MV-4-11 (cell line): ENCODE data around the gene GNB3.
"Not testable (repeated sequence)": the region's sequence is repeated elsewhere in the genome, so short reads cannot be mapped to it uniquely, and the experiment has no call there.

Experiments
- DNase-seq: peaks from one replicate; lab custom pipeline; 2025; lab: John Stamatoyannopoulos, UW

The GNB3 gene

DNA sequence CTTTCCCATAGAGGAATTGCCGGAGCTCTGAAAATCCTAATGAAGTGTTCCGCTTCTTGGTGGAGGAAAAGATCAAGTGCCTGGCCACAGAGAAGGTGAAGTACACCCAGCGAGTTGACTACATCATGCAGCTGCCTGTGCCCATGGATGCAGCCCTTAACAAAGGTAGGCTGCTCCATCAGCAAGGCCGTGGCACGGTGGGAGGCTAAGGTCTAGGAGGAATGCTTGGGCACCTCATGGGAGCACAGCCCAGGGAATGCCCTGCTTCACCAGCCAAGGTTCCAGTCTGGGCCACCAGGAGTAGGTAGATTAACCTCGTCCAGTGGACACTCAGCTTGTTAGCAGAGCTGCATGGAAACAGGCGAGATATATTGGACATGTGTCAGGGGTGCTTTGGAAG lies 20.2 kb downstream of the GNB3 start:
- no peak for DNase-seq

DNA sequence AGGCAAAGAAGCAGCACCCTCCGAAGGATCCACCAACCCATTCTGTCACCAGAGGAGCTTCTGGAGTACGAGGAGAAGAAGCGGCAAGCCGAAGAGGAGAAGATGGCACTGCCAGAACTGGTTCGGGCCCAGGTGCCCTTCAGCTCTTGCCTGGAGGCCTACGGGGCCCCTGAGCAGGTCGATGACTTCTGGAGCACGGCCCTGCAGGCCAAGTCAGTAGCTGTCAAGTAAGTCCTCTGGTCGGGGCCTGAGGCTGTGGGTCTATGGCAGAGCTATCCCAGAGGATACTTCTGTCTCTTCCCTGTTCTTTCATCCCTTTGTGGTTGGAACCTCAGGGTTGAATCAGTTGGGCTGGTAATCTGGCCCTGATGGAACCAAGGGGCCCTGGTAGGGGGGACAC lies 20.7 kb downstream of the GNB3 start:
- no peak for DNase-seq

DNA sequence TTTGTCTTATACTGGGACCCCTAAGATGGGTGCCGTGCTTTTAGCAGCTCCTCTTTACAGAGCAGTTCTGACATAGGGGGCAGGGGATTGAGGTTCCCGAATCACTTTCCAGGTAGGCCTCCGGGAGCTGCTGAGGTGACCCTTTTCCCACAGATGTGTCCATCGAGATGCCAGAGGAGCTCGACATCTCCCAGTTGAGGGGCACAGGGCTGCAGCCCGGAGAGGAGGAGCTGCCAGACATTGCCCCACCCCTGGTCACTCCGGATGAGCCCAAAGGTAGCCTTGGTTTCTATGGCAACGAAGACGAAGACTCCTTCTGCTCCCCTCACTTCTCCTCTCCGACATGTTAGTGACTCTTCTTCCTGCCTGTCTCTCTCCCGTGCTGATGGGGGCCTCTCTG lies 22.3 kb downstream of the GNB3 start:
- no peak for DNase-seq

DNA sequence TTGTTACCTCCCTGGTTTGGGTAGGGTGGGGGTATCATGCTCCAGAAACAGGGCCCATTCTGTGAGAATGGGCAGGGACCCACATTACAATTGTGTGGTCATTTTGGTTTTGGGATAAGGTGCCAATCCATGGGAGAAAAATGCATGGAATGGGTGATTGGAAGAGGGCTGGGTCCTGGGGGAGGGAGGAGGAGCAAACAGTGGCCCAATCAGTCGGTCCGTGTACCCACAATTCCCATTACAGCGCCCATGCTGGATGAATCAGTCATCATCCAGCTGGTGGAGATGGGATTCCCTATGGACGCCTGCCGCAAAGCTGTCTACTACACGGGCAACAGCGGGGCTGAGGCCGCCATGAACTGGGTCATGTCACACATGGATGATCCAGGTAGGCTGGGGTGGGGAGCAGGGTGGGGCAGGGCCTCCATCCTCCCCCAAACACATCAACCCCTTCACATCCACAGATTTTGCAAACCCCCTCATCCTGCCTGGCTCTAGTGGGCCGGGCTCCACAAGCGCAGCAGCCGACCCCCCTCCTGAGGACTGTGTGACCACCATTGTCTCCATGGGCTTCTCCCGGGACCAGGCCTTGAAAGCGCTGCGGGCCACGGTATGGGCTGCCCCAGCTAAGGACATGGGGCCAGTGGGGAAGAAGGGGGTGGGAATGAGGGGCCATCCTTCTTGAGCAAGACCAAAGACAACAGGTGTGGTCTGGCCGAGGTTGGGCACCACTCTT lies 23.0 kb downstream of the GNB3 start:
- no peak for DNase-seq

DNA sequence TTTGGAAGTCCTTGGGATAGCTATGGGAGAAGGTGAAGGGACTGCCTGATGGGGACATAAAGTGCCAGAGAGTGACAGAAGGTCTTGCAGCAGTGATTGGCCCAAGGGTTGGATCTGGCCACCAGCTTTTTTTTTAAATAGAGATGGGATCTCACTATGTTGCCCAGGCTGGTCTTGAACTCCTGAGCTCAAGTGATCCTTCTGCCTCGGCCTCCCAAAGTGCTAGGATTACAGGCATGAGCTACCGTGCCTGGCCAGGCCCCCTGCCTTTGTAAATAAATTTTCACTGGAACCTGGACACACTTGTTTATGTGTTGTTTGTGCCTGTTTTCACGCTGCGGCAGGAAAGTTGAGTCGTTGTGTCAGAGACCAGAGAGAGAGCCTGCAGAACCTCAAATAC lies 24.6 kb downstream of the GNB3 start:
- DNase-seq = not testable (repeated sequence)

DNA sequence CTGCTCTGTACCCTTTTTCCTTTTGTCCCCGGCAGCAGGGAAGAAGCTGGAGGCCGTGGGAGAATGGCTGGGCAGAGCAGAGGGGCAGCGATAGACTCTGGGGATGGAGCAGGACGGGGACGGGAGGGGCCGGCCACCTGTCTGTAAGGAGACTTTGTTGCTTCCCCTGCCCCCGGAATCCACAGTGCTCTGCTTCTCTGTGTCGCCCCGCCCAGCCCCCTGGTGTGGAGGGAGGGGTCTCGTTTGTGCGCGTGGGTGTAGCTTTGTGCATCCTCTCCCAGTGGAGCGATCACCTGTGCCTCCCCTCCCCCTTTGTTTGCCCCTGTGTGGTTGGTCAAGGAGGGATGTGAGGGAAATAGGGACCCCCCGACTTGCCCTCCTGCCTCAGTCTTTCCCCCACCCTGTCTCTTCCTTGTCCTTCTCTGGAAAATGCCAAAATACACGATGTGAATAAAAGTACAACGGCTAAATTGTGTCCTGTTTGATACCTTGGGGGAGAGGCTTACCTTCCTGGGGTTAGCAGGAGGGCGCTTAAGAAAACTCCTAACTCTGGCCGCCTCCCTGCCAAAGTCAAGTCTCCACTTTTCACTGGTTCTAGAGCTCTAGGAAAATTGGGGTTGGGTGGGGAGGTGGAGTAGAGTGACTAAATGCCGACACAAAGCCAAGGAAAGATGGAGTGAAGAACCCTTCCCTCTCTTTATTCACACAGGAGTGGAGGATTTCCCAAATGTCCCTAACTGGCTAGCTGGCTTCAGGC lies 25.6 kb downstream of the GNB3 start:
- no peak for DNase-seq

DNA sequence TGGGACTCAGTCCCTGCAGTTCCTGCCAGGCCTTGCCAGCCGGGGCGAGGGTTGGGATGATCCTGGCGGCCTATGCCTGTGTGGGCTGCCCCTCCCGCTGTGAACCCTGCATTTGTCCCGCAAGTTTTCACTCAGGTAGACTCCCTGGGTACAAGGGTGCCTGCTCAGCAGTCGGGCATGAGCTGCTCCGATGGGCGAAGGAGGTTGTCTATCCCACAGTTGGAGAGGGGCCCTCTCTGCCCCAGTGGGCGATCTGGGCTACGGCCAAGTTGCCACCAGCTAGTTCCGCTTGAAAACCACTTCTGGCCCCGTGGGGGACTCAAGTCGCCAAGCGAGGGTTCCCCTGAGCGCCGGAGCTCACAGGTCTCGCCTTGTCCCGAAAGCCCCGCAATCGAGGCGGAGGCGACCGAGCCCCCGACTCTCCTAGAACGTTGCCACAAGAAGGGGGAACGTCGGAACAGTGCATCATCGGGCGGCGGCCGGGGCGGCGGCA lies 26.2 kb downstream of the GNB3 start:
- DNase-seq = peak; percentile 74

DNA sequence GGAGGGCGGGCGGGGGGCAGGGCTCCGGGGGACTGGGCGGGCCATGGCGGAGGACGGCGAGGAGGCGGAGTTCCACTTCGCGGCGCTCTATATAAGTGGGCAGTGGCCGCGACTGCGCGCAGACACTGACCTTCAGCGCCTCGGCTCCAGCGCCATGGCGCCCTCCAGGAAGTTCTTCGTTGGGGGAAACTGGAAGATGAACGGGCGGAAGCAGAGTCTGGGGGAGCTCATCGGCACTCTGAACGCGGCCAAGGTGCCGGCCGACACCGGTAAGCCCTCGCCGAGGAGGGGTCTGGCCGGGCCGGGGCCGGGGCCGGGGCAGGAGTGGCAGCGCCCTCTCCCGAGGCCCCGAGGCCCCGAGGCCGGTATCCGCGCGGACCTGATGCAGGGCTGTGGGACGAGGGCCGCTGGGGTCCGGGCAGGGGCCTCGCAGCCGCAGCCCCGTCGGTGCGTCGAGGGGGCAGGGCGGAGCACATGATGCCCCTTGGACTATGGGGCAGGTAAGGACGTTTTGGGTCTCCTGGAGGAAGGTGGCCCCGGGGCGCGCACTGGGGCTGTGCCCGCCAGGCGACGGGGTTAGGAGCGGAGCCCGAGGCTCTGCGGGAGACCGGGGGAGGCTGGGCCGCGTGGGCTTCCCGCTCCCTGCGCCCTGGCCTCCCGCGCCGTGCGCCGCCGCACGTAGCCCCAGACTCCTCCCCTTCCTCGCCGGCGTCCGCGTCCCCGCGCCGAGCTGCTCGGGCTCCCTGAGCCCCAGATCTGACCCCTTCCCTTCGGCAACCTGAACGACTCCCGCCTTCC lies 26.9 kb downstream of the GNB3 start, which contains the start of gene TPI1:
Gene TPI1, plus strand, starts transcription at position 119 of the 798 bp plus-strand sequence. Its CDS starts 36 bp downstream, at position 155.
- DNase-seq = peak; percentile 74

DNA sequence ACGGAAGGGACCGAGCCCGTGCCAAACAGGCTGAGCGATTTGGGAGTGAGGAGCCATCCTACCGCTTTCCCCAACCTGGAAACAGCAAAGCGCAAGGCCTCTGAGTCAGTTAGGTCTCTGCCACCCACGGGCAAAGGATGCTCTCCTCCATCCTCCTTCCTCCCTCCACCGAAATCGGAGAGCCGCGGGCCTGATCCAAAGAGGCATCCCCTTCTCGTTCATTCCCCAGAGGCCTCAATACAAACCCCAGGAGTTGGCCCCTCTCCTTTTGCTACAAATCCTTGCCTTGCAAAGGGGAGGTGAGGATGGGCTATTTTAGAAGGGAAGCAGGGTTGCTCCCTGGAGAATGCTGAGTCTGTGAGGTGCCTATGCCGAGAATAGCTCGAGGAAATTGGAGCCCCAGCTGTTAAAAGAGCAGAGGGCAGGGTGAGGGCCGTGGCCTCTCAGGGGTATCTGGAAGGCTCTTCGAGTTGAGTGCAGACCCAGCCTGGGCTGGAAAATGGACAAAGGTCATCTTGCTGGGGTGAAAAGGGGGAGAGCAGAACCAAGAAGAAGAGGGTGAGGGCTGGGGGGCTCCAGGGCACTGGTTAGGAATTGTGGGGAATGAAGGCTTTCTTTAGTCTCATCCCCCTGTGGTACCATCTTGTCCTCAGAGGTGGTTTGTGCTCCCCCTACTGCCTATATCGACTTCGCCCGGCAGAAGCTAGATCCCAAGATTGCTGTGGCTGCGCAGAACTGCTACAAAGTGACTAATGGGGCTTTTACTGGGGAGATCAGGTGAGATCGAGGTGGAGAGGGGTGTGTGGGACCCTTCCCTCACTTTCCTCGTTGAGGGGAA lies 27.7 kb downstream of the GNB3 start:
- DNase-seq = no peak

DNA sequence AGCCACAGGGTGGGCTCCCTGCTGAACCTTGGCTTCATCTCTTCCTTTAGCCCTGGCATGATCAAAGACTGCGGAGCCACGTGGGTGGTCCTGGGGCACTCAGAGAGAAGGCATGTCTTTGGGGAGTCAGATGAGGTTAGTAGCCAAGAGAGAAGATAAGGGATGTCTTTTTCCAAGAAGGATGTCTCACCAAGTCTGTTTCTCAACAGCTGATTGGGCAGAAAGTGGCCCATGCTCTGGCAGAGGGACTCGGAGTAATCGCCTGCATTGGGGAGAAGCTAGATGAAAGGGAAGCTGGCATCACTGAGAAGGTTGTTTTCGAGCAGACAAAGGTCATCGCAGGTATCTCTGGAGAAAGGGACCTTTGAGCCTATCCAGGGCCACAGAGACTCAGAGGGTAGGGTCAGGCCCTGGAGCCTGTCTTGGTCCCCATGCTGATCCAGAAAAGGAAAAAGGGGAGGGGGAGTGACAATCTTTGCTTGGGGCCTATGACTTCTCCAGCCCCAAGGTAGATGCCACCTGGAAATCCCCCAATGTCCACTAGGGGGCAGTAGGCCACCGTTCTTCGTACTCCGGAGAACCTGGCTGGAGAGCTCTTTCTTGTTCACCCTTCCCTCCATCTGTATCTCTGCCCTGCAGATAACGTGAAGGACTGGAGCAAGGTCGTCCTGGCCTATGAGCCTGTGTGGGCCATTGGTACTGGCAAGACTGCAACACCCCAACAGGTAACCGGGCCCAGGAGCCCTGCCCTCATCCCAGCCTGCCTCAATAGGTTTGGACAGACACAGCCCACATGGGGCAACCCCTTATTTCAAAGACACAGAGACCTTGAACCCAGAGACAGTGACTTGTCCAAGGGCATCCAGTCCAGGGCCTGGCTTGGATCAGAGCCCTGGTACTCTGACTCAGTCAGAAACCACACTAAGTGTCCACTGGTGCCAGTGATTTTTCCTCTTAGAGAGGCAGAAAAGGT lies 28.6 kb downstream of the GNB3 start:
- peak; percentile 62 for DNase-seq

DNA sequence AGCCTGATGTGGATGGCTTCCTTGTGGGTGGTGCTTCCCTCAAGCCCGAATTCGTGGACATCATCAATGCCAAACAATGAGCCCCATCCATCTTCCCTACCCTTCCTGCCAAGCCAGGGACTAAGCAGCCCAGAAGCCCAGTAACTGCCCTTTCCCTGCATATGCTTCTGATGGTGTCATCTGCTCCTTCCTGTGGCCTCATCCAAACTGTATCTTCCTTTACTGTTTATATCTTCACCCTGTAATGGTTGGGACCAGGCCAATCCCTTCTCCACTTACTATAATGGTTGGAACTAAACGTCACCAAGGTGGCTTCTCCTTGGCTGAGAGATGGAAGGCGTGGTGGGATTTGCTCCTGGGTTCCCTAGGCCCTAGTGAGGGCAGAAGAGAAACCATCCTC lies 29.6 kb downstream of the GNB3 start:
- not testable (repeated sequence) for DNase-seq

DNA sequence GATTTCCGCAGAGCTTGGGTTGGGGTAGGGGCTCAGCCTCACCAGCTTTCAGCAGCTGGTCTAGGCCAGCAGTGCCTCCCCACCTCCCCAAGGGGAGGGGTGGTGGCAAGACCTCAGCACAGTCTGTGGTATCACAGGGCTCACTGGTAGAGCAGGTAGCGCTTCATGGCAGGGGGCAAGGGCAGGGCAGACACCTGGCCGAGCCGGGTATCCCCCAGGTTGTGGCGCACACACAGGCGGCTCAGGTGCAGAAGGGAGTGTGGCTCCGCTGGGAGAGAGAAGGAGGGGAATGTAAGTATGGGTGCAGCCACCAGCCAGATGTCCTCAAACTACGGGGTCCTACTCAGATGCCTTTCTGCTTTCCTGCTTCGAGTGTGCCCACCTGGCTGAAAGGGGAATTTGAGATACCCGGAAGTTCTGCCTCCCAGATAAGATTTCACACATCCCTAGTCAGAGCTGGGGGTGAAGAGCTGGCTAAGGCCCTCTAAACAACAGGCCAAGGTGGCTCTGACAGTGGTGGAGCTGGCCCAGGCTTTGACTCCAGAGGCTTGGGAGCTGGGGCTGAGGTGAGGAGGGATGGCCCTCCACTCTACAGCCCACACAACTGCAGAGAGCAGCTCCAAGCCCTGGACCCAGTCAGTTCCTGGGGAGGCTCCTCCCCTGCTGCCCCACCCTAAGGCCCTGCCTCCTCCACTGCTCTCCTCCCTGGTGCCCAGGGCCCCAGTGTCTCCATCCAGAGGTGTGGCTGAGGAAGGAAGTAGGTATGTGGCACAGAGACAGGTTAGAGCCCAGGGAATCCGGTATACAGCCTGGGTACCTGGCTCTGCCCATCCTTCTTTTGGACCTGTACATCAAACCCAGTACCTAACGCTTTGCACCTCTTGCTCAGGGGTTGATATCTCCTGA lies 30.6 kb downstream of the GNB3 start:
- DNase-seq = peak; percentile 34

DNA sequence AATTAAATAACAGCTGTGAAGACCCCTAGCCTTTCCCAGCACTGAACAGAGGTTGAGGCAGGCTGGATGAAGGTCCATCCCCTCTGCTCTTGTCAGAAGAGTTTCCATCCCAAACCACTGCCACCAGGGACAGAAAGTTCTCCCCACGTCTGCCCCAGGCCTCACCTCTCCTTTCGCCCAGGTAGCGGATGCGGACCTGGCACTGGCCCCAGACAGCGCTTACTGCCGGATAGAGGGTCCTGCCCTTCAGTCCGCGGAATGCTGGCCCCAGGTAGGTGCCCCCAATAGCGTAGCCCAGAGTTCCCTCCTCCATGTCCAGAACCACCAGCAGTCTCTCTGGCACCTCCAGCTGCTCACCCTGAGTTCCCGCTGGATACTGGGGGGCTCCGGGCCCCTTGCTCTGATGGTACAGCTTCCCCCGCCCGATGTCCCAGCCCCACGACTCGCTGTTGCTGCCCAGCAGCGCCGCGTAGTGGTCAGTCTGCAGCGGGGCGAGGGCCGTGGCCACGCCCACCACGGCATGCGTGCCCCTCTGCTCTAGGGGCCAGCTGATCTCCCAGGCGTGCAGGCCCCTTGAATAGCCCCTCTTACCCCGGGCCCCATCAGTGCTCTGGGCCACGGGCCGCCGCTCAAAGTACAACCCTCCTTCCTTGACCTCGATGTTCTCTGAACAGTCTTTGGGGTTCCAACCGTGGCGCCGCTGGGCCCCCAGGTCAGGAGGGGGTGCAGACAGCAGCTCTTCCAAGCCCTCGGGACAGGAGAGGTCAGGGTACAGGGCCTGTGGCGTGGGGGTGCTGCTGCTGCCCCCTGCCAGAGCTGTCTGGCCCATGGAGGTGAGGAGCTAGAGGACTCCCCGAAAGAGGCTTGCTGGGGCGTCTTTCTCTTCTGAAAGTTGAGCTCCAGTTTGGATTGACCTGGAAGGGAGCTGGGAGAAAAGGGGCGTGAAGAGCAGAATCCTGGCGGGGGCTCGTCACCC lies 31.6 kb downstream of the GNB3 start:
- DNase-seq = peak; percentile 60

DNA sequence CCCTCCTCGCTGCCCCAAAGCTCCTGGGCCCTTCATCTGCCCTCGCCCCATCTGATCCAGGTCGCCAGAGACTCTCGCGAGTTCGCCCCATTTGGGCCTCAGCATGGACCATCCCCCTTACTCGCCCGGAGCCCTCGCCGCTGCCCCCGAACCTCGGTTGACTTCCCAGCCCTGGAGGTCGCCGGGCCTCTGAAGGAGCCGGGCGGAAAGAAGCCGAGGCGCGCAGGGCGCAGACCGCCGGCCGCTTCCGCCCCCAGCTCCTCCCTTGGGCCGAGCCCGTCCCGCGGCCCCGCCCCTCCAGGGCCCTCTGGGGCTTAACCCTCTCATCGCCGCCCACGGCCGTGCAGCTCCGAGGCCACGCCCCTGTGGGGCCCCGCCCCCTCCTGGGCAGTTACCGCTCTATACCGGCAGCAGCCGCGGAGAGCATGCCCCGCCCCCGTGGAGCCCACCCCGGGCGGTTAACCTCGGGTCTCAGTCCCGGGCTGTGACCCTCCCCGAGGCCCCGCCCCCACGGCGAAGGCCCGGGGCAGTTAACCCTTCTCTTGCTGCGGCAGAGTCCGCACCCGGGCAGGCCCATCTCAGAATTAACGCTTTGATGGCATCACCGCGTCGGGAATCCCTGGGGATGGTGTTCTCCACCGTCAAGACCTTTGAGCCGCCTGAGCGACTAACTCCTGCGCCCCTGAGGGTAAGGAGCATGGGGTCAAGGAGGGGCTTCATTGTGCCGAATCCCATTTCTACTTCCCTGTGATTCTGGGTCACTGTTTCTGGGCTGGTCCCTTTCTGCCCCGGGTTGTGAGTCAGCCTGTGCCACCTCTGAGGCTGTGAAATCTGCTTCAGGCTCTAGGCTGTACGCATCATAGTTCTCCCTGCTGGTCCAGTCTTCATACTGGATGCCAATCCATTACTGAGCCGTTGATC lies 32.6 kb downstream of the GNB3 start, which contains the start of gene SPSB2:
Gene SPSB2, minus strand, starts transcription at position 210 of the 921 bp plus-strand sequence. CDS start 402 bp downstream, outside the sequence.
- DNase-seq = peak; percentile 93

DNA sequence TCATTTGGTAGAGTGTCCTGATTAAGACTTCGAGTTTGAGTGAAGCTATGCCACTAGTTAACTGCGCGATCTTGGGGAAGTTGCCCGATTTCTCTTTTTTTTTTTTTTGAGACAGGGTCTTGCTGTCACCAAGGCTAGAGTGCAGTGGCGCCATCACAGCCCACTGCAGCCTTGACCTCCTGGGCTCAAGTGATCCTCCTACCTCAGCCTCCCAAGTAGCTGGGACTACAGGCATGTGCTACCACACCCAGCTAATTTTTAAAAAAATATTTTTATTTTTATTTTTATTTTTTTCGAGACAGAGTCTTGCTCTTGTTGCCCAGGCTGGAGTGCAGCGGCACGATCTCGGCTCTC lies 33.3 kb downstream of the GNB3 start:
- not testable (repeated sequence) for DNase-seq

DNA sequence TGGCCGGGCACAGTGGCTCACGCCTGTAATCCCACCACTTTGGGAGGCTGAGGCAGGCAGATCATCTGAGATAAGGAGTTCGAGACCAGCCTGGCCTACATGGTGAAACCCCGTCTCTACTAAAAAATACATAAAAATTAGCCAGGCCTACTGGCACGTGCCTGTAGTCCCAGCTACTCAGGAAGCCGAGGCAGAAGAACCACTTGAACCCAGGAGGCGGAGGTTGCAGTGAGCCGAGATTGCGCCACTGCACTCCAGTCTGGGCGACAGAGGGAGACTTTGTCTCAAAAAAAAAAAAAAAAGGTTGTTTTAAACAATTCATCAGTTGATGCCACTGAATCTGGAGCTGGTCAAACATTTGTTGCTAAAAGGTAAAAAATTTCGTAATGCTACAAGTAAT lies 39.1 kb downstream of the GNB3 start:
- DNase-seq = peak; percentile 39

DNA sequence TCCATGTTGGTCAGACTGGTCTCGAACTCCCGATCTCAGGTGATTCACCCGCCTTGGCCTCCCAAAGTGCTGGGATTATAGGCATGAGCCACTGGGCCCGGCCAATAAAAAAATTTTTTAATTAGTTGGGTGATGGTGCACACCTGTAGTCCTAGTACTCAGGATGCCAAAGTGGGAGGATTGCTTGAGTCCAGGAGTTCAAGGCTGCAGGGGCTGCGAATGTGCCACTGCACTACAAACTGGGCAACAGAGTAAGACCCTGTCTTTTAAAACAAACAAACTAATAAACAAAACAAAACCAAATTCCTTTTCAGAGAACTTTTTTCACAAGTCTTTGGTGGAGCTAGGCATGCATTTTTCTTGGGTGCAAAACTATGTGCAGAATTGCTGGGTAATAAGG lies 42.5 kb downstream of the GNB3 start:
- no peak for DNase-seq
